Upper lobe of left lung (tissue), 4 donors: ENCODE measurements around the gene MAP7D3.

Experiments
- POLR2A ChIP-seq, 4 donors: fragments of 450-650 bp; IDR thresholded peaks; one replicate each; pipeline ENCODE4 v1.5.1; 2016 to 2017; ENCODE audit warnings: antibody characterized with exemption in 4 of 4, mild to moderate bottlenecking in 2 of 4
- POLR2AphosphoS5 ChIP-seq, 2 donors: sonication (generic); formaldehyde crosslinking; IDR thresholded peaks; one replicate each; pipeline ENCODE4 v1.5.1; 2017; ENCODE audit warnings: antibody characterized with exemption in 2 of 2
- TF ChIP-seq, protein P1 (sequence below), 6 experiments: fragments of 450-650 bp in 4 of 6; fragments of 200-600 bp in 2 of 6; sonication (generic) in 2 of 6; IDR thresholded peaks; one replicate each; pipeline ENCODE4 v1.5.1; 2016 to 2019; ENCODE audit warnings: antibody characterized with exemption in 6 of 6

DNA sequence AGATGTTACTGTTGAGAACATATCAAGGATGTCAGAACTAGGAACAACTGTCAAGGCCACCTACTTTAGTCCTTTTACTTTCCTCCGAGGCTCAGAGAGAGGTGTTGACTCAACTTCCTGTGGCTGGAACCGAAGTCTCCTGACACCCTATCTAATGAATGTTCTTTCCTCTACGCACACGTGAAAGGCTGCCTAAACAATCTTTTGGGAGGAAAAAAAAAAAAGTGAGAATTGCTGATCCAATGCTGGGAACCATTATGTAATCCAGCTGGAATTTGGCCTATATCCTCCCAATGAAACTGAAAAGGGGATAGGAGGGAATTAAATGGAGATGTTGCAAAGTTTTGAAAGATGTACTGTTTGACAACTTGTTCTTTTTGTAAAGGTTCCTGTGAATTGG lies 8.3 kb upstream of the MAP7D3 start:
- TF ChIP-seq, protein P1, sequence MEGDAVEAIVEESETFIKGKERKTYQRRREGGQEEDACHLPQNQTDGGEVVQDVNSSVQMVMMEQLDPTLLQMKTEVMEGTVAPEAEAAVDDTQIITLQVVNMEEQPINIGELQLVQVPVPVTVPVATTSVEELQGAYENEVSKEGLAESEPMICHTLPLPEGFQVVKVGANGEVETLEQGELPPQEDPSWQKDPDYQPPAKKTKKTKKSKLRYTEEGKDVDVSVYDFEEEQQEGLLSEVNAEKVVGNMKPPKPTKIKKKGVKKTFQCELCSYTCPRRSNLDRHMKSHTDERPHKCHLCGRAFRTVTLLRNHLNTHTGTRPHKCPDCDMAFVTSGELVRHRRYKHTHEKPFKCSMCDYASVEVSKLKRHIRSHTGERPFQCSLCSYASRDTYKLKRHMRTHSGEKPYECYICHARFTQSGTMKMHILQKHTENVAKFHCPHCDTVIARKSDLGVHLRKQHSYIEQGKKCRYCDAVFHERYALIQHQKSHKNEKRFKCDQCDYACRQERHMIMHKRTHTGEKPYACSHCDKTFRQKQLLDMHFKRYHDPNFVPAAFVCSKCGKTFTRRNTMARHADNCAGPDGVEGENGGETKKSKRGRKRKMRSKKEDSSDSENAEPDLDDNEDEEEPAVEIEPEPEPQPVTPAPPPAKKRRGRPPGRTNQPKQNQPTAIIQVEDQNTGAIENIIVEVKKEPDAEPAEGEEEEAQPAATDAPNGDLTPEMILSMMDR (IDR thresholded peaks at IDR 0.05): no peak
- peak in 1 of 2 donors; percentile 12 for TF ChIP-seq POLR2AphosphoS5 (IDR thresholded peaks at IDR 0.05)
- TF ChIP-seq POLR2A (IDR thresholded peaks at IDR 0.05): no peak
